GM12865 (cell line): ENCODE results near the gene GRB2.

Experiments
- DNase-seq: peaks from one replicate; pipeline ENCODE4 v3.0.0; 2010; ENCODE audit warnings: low read depth
- H3K4me3 ChIP-seq: 2 replicates; pipeline ENCODE4 v1.5.1; 2011; ENCODE audit warnings: mild to moderate bottlenecking, low read depth, low read length, control low read depth
- CTCF ChIP-seq: IDR thresholded peaks from 2 replicates; pipeline ENCODE4 v1.5.1; 2011; ENCODE audit warnings: low read length, control low read depth, low read depth, inconsistent platforms; ENCODE audit not compliant: insufficient read depth; ENCODE audit errors: missing control alignments

Gene GRB2

DNA sequence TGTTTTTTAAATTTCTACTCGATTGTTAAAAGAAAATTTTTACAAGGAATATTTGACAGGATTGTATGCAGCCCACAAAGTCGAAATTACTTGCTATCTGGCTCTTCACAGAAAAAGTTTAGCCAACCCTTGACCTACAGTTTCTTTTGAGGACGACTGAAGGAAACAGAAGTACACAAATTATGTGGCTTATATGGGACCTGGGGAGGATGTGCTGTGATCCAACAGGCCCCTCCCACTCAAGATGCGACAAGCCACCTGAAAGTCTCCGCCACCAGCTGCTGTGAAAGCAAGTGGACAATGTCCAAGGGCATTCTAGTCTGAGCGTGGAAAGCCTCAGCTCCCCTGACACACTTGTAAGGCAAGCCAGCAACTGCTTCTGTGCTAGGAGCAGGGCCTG, 73.8 kb downstream of the GRB2 start:
- TF ChIP-seq CTCF: no peak
- no peak for DNase-seq
- no peak overlapping the region for H3K4me3 ChIP-seq

DNA sequence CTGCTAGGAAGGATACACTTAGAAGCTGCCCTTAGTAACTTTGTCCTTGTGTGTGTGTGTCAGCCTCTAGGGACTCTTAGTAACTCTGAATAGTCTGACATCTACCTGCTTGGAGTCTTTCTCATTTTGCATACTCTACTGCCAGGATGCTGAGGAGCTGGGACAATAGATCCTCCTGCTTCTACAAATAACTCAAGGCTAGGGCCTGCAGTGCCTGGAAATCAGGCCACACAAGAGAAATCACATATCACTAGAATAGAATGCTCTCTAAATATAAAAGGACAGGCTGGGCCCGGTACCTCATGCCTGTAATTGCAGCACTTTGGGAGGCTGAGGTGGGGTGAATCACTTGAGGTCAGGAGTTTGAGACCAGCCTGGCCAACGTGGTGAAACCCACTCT, 77.7 kb downstream of the GRB2 start:
- no peak for TF ChIP-seq CTCF
- no peak overlapping the region for H3K4me3 ChIP-seq
- no peak for DNase-seq

DNA sequence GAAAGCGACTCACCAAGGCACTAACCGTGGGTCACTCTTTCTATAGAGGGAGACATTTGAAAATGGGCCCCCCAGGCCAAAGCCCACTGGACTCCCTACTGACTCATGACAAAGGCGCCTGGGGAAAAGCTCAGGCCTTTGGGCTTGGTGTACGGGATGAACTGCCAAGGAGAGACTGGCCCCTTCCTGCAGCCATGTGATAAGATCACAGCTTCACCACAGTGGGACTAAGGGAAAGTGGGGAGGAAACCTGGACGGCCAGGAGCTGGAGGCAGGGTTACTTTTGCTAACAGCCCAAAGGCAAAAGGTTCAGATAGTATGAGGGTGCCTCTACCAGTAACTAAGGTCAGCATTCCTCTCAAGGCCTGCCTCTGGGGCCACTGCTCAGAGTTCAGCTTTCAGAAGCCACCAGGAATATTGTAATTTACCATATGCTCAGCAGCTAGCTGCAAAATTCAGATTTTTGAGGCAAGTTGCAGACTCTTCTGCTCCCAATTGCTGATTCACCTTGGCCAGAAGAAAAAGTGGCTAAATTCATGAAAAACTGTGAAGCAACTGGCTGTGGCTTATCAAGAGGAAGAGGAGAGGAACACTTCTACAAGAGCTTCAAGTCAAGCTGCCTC, 79.1 kb downstream of the GRB2 start:
- TF ChIP-seq CTCF: no peak
- no peak for DNase-seq
- H3K4me3 ChIP-seq: no peak overlapping the region

DNA sequence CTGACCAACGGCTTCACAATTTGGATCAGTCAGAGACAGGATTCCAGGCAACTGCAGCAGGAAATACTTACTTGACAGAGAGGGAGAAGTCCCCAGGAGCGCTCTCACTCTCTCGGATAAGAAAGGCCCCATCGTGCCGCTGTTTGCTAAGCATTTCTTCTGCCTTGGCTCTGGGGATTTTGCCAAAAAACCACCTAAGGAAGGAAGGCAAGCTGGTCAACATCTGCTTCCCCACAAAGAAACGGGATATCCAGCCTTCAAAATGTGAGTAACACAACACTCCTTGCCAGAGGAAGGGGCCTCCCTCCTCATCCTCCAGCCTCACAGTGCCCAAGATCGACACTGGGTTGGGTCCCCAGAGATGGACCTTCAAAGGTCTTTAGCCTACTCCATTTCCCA, 79.7 kb downstream of the GRB2 start:
- no peak for TF ChIP-seq CTCF
- DNase-seq: no peak
- no peak overlapping the region for H3K4me3 ChIP-seq

GRCh38 chr17:75325348-75325747, 80.1 kb downstream of the GRB2 start:
- no peak for DNase-seq
- H3K4me3 ChIP-seq: no peak overlapping the region
- TF ChIP-seq CTCF: no peak

DNA sequence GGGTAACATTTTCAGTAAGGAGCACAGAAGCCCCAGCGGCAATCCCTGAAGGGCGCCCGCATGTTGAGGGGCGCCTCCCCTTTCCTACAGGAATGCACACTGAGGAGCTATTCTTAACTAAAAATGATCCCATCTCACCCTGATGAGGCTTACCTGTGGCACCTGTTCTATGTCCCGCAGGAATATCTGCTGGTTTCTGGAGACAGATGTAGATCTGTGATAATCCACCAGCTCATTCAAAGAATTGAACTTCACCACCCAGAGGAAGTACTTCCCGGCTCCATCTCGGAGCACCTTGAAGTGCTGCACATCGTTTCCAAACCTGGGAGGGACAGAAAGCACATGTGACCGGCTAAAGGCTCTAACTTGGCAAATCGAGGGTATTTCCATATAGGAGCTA, 84.0 kb downstream of the GRB2 start:
- H3K4me3 ChIP-seq: no peak overlapping the region
- DNase-seq: no peak
- TF ChIP-seq CTCF: no peak
